Measurements from ENCODE around the gene SLC16A8. TPM values are rescaled to one million over a fixed set of nuclear protein-coding genes. Genes with fewer than 3 reads are reported as not detected.

The SLC16A8 gene
- total RNA-seq, 1 experiment from 2014 or later: not detected

DNA sequence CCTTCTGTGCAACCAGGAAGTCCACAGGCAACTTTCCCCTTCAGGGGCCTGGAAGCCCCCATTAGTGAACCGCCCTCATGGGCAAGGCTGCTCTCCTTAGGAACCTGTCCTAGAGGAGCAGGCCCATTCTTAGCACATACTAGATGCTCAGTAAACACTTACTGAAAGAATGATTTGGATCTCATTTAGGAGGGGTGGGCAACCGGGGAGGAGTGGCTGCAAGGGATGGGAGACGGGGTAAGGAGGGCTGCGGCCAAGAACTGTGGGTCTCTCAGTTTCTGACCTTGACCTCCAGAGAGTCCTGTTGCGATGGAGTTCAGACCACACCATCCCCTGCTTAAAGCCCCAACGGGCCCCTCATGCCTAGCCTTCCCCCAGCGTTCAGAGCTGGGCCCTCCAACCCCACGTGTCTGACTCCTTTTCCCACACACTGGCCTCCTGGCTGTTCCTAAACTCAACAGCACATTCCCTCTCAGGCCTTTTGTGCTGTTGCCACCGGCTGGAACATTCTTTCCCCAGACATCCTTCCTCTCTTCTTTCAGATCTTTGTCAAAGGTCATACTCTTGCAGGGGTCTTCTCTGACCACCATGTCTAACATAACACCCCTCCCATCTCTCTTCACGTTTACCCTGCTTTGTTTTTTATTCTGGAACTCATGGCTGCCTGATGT is 47.5 kb downstream of the SLC16A8 start:
- RAD21 ChIA-PET (ENCODE audit: low non-redundant PET in 1 of 2, low total read pairs in 2 of 2, uncharacterized antibody in 2 of 2, unreplicated experiment in 2 of 2): no interaction called here

More for the DNA sequence above, 47.5 kb downstream of the SLC16A8 start:
- no peaks in the 10 kb centered on the region for H3K79me2 ChIP-seq (ENCODE audit: insufficient read depth, low read length)
- ChIA-PET CTCF (interaction anchor here (2.2 kb wide), 1 partner anchor 16 kb away, joined by 7 read pairs; no protein-coding TSS in a partner anchor), POLR2A (no interaction called here)
- H3K27ac ChIP-seq (ENCODE audit: low read depth, low read length): no peak overlapping the region
- no peak overlapping the region for H3K4me3 ChIP-seq (replicated peaks in 1 of 2; ENCODE audit: low read depth in 1 of 2, low read length in 2 of 2)
- DNase-seq (ENCODE audit: low read depth, low spot score) (no peak), ATAC-seq (no peak)
- no peak overlapping the region for H3K9ac ChIP-seq (ENCODE audit: low read length)
- H3K27me3 ChIP-seq (ENCODE audit: insufficient read depth, low read length): no peaks in the 10 kb centered on the region
- H3K9me2 ChIP-seq (ENCODE audit: insufficient read depth): no peaks in the 10 kb centered on the region
- TF ChIP-seq, protein P1, sequence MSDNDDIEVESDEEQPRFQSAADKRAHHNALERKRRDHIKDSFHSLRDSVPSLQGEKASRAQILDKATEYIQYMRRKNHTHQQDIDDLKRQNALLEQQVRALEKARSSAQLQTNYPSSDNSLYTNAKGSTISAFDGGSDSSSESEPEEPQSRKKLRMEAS (IDR thresholded peaks at IDR 0.05): no peak
- TF ChIP-seq JUND (IDR thresholded peaks at IDR 0.05): no peak
- TF ChIP-seq YY1 (IDR thresholded peaks at IDR 0.05; ENCODE audit: extremely low read depth, insufficient replicate concordance, low read depth, low read length): no peak
- no peak for TF ChIP-seq ZNF274 (IDR thresholded peaks at IDR 0.05; ENCODE audit: low read depth, low read length)
- no peak for TF ChIP-seq POLR2A (IDR thresholded peaks at IDR 0.05; ENCODE audit: borderline replicate concordance, extremely low read depth, insufficient read depth, insufficient read length)
- TF ChIP-seq, protein P2, sequence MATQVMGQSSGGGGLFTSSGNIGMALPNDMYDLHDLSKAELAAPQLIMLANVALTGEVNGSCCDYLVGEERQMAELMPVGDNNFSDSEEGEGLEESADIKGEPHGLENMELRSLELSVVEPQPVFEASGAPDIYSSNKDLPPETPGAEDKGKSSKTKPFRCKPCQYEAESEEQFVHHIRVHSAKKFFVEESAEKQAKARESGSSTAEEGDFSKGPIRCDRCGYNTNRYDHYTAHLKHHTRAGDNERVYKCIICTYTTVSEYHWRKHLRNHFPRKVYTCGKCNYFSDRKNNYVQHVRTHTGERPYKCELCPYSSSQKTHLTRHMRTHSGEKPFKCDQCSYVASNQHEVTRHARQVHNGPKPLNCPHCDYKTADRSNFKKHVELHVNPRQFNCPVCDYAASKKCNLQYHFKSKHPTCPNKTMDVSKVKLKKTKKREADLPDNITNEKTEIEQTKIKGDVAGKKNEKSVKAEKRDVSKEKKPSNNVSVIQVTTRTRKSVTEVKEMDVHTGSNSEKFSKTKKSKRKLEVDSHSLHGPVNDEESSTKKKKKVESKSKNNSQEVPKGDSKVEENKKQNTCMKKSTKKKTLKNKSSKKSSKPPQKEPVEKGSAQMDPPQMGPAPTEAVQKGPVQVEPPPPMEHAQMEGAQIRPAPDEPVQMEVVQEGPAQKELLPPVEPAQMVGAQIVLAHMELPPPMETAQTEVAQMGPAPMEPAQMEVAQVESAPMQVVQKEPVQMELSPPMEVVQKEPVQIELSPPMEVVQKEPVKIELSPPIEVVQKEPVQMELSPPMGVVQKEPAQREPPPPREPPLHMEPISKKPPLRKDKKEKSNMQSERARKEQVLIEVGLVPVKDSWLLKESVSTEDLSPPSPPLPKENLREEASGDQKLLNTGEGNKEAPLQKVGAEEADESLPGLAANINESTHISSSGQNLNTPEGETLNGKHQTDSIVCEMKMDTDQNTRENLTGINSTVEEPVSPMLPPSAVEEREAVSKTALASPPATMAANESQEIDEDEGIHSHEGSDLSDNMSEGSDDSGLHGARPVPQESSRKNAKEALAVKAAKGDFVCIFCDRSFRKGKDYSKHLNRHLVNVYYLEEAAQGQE (IDR thresholded peaks at IDR 0.05; ENCODE audit: low read depth): no peak
- TF ChIP-seq ELF1 (IDR thresholded peaks at IDR 0.05; ENCODE audit: borderline replicate concordance, low read depth): no peak
- TF ChIP-seq POLR2AphosphoS5 (IDR thresholded peaks at IDR 0.05; ENCODE audit: low read depth, low read length): no peak
- TF ChIP-seq, protein P3, sequence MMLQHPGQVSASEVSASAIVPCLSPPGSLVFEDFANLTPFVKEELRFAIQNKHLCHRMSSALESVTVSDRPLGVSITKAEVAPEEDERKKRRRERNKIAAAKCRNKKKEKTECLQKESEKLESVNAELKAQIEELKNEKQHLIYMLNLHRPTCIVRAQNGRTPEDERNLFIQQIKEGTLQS (IDR thresholded peaks at IDR 0.05): no peak
- no peak for TF ChIP-seq EGR1 (IDR thresholded peaks at IDR 0.05; ENCODE audit: low read depth)
- no peak for TF ChIP-seq CBX3 (IDR thresholded peaks at IDR 0.05; ENCODE audit: low read depth)
- TF ChIP-seq, protein P4, sequence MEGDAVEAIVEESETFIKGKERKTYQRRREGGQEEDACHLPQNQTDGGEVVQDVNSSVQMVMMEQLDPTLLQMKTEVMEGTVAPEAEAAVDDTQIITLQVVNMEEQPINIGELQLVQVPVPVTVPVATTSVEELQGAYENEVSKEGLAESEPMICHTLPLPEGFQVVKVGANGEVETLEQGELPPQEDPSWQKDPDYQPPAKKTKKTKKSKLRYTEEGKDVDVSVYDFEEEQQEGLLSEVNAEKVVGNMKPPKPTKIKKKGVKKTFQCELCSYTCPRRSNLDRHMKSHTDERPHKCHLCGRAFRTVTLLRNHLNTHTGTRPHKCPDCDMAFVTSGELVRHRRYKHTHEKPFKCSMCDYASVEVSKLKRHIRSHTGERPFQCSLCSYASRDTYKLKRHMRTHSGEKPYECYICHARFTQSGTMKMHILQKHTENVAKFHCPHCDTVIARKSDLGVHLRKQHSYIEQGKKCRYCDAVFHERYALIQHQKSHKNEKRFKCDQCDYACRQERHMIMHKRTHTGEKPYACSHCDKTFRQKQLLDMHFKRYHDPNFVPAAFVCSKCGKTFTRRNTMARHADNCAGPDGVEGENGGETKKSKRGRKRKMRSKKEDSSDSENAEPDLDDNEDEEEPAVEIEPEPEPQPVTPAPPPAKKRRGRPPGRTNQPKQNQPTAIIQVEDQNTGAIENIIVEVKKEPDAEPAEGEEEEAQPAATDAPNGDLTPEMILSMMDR (IDR thresholded peaks at IDR 0.05 in 2 of 3, conservative IDR thresholded peaks at IDR 0.05 in 1 of 3; ENCODE audit: borderline replicate concordance in 1 of 3, insufficient read depth in 1 of 3, low read depth in 2 of 3, low read length in 2 of 3): no peak
- TF ChIP-seq ZFX (IDR thresholded peaks at IDR 0.05): no peak
- TF ChIP-seq SP1 (IDR thresholded peaks at IDR 0.05; ENCODE audit: low read depth): no peak
- TF ChIP-seq EZH2phosphoT487 (IDR thresholded peaks at IDR 0.05; ENCODE audit: borderline replicate concordance): no peak
- TF ChIP-seq TCF7L2 (IDR thresholded peaks at IDR 0.05; ENCODE audit: borderline replicate concordance, extremely low read depth, insufficient read depth, insufficient read length): no peak
- TF ChIP-seq, protein P5, sequence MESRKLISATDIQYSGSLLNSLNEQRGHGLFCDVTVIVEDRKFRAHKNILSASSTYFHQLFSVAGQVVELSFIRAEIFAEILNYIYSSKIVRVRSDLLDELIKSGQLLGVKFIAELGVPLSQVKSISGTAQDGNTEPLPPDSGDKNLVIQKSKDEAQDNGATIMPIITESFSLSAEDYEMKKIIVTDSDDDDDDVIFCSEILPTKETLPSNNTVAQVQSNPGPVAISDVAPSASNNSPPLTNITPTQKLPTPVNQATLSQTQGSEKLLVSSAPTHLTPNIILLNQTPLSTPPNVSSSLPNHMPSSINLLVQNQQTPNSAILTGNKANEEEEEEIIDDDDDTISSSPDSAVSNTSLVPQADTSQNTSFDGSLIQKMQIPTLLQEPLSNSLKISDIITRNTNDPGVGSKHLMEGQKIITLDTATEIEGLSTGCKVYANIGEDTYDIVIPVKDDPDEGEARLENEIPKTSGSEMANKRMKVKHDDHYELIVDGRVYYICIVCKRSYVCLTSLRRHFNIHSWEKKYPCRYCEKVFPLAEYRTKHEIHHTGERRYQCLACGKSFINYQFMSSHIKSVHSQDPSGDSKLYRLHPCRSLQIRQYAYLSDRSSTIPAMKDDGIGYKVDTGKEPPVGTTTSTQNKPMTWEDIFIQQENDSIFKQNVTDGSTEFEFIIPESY (IDR thresholded peaks at IDR 0.05; ENCODE audit: extremely low read depth, insufficient replicate concordance, low read length): no peak
- TF ChIP-seq CEBPB (IDR thresholded peaks at IDR 0.05; ENCODE audit: low read depth): no peak
- intact Hi-C loops (cut with micrococcal nuclease): no loop called here
- BruUV-seq (replicated peaks): no TSS peak
- no peaks in the 10 kb centered on the region for H3K9me3 ChIP-seq (ENCODE audit: control insufficient read depth in 1 of 2, insufficient read depth in 1 of 2, low read depth in 1 of 2, low read length in 2 of 2)
- H2AFZ ChIP-seq (ENCODE audit: low read depth, low read length, poor library complexity, severe bottlenecking): no peak overlapping the region
- no peaks in the 10 kb centered on the region for H4K20me1 ChIP-seq (ENCODE audit: insufficient read depth)
- H3K4me2 ChIP-seq (ENCODE audit: low read length): no peak overlapping the region
- H3K4me1 ChIP-seq (ENCODE audit: control insufficient read depth in 1 of 2, insufficient read depth in 2 of 2, low read length in 2 of 2): peaks cover 23 to 36% of the 10 kb centered on the region in 2 experiments
- no peaks in the 10 kb centered on the region for H3K36me3 ChIP-seq (ENCODE audit: control insufficient read depth in 1 of 2, insufficient read depth in 2 of 2, low read length in 2 of 2)

Data from HCT116 (cell line).